M059J (cell line): Measurements from ENCODE around the gene SIMC1. TPM values are rescaled to one million over a fixed set of nuclear protein-coding genes. Genes with fewer than 3 reads are reported as not detected.

Source experiments
- DNase-seq: peaks from one replicate; pipeline ENCODE4 v3.0.0-alpha.2; 2012; ENCODE audit warnings: low read depth
- total RNA-seq: library from RNA; depleted of rRNA; stranded (reverse); fragments of >200 nt; shearing (Covaris generic); gene quantifications from 2 replicates; pipeline ENCODE4 v1.2.3, GENCODE V29; 2014

Gene SIMC1
- total RNA-seq, 1 experiment from 2014 or later, result 13.5 TPM

GRCh38 chr5:176361437-176362232, 123.4 kb downstream of the SIMC1 start, which contains the start of gene KIAA1191:
TSS of gene KIAA1191 (minus strand) at chr5:176361764. CDS start at chr5:176359508, 2,256 bp downstream.
- peak; percentile 89 for DNase-seq

- DNase-seq, result no peak
Measured at GRCh38 chr5:176362233-176362490, 123.9 kb downstream of the SIMC1 start.

GRCh38 chr5:176364765-176365350, 126.6 kb downstream of the SIMC1 start:
- no peak for DNase-seq

- peak; percentile 45 for DNase-seq
Measured at GRCh38 chr5:176365351-176366231, 127.4 kb downstream of the SIMC1 start, which contains the start of gene ARL10. TSS of gene ARL10 (plus strand) at chr5:176365487. CDS start at chr5:176365564, 77 bp downstream.

GRCh38 chr5:176366232-176366894, 128.1 kb downstream of the SIMC1 start:
- DNase-seq, result no peak

- DNase-seq, result no peak
Measured at GRCh38 chr5:176368726-176369125, 130.5 kb downstream of the SIMC1 start.

GRCh38 chr5:176369934-176370711, 131.9 kb downstream of the SIMC1 start:
- no peak for DNase-seq

- DNase-seq, result no peak
Measured at GRCh38 chr5:176371621-176372539, 133.7 kb downstream of the SIMC1 start.

GRCh38 chr5:176373100-176373818, 135.0 kb downstream of the SIMC1 start:
- DNase-seq, result no peak

GRCh38 chr5:176379881-176380280, 141.7 kb downstream of the SIMC1 start:
- DNase-seq, result no peak

- no peak for DNase-seq
Measured at GRCh38 chr5:176381423-176381822, 143.2 kb downstream of the SIMC1 start.

GRCh38 chr5:176381979-176382378, 143.8 kb downstream of the SIMC1 start:
- no peak for DNase-seq

- no peak for DNase-seq
Measured at GRCh38 chr5:176382721-176383120, 144.5 kb downstream of the SIMC1 start.

- DNase-seq, result no peak
Measured at GRCh38 chr5:176383248-176383905, 145.2 kb downstream of the SIMC1 start.

GRCh38 chr5:176383961-176384360, 145.7 kb downstream of the SIMC1 start:
- DNase-seq, result no peak

- no peak for DNase-seq
Measured at GRCh38 chr5:176384366-176384930, 146.2 kb downstream of the SIMC1 start.

- no peak for DNase-seq
Measured at GRCh38 chr5:176384991-176385390, 146.8 kb downstream of the SIMC1 start.

- DNase-seq, result no peak
Measured at GRCh38 chr5:176386491-176386890, 148.3 kb downstream of the SIMC1 start.
